Measurements from ENCODE around the gene VSNL1.

VSNL1 gene

DNA sequence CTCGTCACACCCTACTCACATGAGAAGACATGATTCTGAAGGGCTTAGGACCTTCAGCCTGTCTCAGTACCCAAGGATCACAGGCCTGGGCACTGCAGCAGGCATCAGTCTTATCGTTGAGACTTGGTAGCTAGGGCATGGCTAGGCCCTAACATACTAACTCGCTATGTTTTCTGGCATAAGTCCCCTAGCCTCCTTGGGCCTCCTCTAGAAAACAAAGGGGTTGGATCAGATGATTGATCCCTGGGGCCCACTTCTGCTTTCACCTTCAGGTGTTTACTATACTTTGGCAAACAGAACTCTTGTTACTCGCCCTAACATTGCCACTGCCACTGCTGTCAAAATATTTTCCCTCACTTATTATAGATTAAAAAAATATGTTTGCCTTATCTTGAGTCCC is 44.2 kb downstream of the VSNL1 start:
- DNase-seq: no peak

GRCh38 chr2:17587469-17587868 is 47.0 kb downstream of the VSNL1 start:
- DNase-seq: no peak

DNA sequence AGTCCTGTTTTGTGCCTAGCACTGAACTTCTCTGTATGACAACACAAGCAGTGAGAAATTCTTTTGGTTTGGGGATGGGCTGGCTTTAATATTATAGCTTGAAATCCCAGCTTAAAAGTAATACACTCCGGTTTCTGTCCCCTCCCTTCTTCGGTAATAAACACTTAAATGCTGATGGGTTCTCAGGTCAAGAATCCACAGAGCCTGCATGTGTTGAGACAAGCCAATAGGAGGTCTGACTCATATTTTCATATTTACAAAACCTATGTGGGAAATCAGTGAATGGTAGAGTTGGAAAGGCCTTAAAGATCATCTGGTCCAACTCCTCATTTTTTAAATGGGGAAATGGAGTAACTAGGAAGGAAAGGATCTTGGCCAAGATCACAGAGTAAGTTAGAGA is 47.5 kb downstream of the VSNL1 start:
- no peak for DNase-seq

GRCh38 chr2:17589406-17590035 is 49.0 kb downstream of the VSNL1 start:
- DNase-seq: no peak

DNA sequence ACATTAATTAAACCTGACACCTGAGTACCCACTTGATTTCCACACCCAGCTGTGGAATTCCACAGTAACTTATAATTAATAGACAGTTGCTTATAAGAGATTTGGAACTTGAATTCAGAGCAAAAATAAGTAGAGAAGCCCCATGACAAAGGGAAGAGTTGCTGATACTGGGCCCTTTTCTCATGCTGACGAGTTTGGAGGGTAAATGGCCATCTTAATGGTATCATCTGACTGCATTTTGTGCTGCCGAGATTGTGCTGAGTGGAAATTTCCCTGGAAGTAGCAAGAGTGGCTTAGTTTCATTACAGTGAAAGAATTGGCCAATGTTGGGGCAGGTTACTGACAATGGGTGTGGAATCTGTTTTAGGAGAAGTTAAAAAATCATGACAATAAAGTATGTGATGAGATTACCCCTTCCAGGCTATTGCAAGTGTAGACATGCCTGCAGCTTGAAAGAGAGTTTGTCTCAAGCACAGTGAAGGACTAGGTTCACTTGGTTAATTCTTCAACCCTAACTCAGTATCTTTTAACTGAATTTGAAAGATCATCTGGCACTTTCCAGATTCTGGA is 49.9 kb downstream of the VSNL1 start:
- DNase-seq: no peak

- DNase-seq: no peak
Measured at GRCh38 chr2:17591846-17592245, 51.4 kb downstream of the VSNL1 start.

DNA sequence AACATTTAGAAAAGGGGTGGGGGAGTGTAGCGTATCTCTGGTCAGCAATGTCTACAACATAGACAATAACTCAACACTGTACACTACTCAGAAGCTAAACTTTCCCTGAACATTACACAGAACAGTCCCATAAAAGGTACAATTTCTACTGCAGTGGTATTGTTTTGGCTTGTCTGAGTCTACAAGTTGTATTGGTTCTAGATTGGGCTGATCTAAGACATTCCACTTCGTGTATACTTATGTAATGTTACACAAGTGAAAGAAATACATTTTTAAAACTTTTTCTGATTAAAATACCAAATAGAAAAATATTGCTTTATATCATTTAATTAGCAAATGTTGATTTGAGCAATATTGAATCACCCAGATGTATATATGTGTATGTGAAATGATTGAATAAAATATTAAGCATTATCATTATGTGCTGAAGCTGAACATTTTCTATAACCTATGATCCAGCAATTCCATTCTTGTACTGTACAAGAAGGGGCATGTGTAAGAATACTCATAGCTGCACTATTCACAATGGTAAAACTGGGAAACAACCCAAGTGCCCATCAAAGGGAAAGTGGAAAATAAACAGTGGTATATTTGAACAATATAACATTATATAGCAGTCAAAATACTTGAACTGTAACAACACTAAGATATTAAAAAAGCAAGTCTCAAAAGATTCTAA is 52.4 kb downstream of the VSNL1 start:
- DNase-seq: no peak

DNA sequence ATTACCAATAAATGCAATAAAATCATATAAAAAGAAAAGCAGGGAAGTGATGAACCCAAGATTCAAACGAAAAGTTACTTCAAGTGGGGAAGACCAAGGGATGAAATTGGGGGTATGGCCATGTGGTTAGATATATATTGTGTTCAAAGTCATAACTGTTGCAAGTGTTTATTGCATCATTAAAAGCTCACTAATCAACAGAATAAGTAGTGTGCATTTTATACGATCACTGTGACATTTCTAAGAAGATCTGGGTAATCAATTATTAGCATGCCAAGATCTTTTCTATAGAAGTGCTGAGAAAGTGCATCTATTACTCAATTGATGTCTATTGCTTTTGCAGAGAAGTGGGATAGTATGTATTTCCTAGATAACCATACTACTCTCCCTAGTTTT is 52.9 kb downstream of the VSNL1 start:
- DNase-seq: no peak

GRCh38 chr2:17593841-17594491 is 53.5 kb downstream of the VSNL1 start:
- DNase-seq: no peak

GRCh38 chr2:17594533-17595401 is 54.3 kb downstream of the VSNL1 start:
- no peak for DNase-seq

- no peak for DNase-seq
Measured at GRCh38 chr2:17599617-17600016, 59.1 kb downstream of the VSNL1 start.

GRCh38 chr2:17600556-17601204 is 60.2 kb downstream of the VSNL1 start:
- DNase-seq: no peak

- DNase-seq: no peak
Measured at GRCh38 chr2:17604050-17604449, 63.6 kb downstream of the VSNL1 start.

DNA sequence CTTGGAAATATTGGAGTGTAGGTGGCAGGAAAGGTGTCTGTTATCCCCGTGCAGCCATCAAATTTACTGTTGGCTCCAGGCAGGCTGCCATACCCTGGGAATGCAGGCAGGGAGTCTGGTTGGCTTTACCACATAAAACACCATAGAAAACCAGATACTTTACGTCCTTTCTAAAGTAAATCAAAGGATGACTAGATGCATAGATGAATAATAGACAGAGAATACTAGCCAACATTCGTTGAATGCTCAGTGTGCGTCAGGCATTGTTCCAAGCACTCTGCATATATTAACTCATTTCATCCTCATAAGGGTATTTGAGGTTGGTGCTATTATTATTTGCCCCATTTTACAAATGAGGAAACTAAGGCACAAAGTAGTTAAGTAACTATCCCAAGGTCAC is 65.2 kb downstream of the VSNL1 start:
- DNase-seq: no peak

GRCh38 chr2:17606851-17607250 is 66.4 kb downstream of the VSNL1 start:
- DNase-seq: no peak

DNA sequence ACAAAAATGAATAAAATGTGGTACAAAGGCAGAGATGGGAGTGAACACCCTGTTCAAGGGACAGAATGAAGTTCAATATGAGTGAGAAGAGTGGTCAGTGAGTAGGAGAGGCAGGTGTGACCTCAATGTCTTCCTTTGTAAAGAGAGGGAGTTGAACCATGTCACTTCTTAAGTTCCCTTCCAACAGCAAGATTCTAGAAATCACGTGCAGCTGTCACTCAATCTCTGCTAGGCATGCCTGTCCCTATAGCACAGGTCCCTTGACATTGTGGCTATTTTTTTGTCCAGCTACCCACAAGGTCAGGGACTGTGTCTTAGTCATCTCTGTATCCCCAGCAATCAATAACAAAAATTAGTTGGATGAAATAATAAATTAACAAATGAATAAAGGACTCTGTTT is 66.9 kb downstream of the VSNL1 start:
- no peak for DNase-seq

DNA sequence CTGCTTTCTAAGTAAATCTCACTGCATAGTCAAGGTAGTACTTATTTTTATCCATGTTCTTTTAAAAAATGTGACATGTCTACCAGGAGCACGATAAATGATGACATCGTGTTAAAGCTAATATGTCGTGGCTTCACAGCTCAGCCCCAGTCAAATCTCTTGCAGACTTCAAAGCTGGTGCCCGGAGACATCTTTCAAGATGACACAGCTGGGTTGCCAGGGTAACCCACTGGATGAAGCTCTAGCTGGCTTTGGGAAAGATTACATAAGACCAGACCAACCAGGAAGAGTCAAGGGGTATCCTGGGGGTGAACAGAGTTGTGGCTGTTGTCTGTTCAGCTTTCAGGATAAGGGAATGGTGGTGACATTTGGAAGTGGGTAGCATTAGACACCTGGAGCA is 67.8 kb downstream of the VSNL1 start:
- DNase-seq: no peak

- DNase-seq: no peak
Measured at GRCh38 chr2:17610521-17610920, 70.0 kb downstream of the VSNL1 start.

- no peak for DNase-seq
Measured at GRCh38 chr2:17611036-17611435, 70.5 kb downstream of the VSNL1 start.

DNA sequence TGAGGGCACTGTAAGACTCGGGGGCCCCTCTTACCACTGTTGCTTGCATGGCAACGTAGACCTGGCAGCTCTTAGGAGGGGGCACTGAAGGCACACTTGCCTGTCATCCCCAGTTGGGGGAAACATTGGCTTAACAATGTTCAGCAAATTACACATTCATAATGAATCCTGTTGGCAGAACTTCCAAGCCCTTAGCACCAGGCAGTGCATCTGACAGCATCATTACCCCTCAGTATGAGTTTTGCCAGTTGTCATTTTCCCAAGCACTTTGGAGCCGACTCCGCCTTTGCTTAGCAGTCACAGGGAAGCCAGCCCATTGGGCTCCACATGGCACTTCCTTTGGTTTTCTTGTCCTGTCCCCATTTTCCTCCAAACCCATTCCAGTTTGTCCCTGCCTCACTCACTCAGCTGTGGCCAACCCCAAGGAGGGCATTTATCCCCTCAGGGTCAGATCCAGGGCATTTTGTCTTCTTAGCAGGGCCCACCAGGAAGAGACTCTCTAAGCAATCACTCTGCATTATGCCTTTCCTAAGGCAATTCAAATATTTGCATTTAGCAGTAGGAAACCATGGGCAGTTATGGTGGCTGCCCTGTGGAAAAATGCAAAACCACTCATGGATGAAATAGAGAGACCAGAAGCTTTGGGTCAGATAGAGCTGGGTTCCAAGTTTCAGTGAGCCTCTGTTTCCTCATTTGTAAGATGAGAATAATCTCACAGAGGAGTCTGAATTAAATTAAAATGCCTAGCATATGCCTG is 73.9 kb downstream of the VSNL1 start:
- DNase-seq: no peak

- DNase-seq: no peak
Measured at GRCh38 chr2:17615147-17615546, 74.7 kb downstream of the VSNL1 start.
